ENCODE measurements around the gene GIMD1.
"Not testable (repeated sequence)": the region's sequence is repeated elsewhere in the genome, so short reads cannot be mapped to it uniquely, and the experiment has no call there.

GIMD1 gene

GRCh38 chr4:106368678-106369077 is at the start of gene GIMD1:
GIMD1 (minus strand) TSS chr4:106368778; CDS start chr4:106367435, 1,343 bp downstream.
- ATAC-seq: no peak

- ATAC-seq: no peak
These were observed 45.8 kb upstream of the GIMD1 start for GRCh38 chr4:106414366-106414765.

- ATAC-seq: no peak
These were observed 41.6 kb upstream of the GIMD1 start for GRCh38 chr4:106409901-106410889.

GRCh38 chr4:106408004-106408403 is 39.4 kb upstream of the GIMD1 start:
- not testable (repeated sequence) for ATAC-seq

GRCh38 chr4:106401157-106401556 is 32.6 kb upstream of the GIMD1 start:
- no peak for ATAC-seq

- not testable (repeated sequence) for ATAC-seq
These were observed 30.3 kb upstream of the GIMD1 start for GRCh38 chr4:106398898-106399297.

- no peak for ATAC-seq
These were observed 27.0 kb upstream of the GIMD1 start for GRCh38 chr4:106395582-106395981.

GRCh38 chr4:106385853-106386393 is 17.3 kb upstream of the GIMD1 start:
- ATAC-seq: no peak

- ATAC-seq: no peak
These were observed 16.3 kb upstream of the GIMD1 start for GRCh38 chr4:106384878-106385277.

GRCh38 chr4:106380179-106380578 is 11.6 kb upstream of the GIMD1 start:
- ATAC-seq: no peak

- ATAC-seq: no peak
These were observed 4.4 kb upstream of the GIMD1 start for GRCh38 chr4:106373026-106373425.

GRCh38 chr4:106371161-106371560 is 2.6 kb upstream of the GIMD1 start:
- no peak for ATAC-seq

- no peak for ATAC-seq
These were observed 1.6 kb upstream of the GIMD1 start for GRCh38 chr4:106370214-106370613.

GRCh38 chr4:106369456-106370060 is 980 bp upstream of the GIMD1 start:
- no peak for ATAC-seq

GRCh38 chr4:106367072-106367471 is 1.5 kb downstream of the GIMD1 start:
- ATAC-seq: no peak

GRCh38 chr4:106366026-106366425 is 2.6 kb downstream of the GIMD1 start:
- no peak for ATAC-seq

- ATAC-seq: peak in 1 of 2 donors; percentile 45
These were observed 3.0 kb downstream of the GIMD1 start for GRCh38 chr4:106365613-106366012.

- ATAC-seq: no peak
These were observed 4.3 kb downstream of the GIMD1 start for GRCh38 chr4:106364282-106364681.

GRCh38 chr4:106362086-106362825 is 6.3 kb downstream of the GIMD1 start:
- ATAC-seq: no peak

- no peak for ATAC-seq
These were observed 9.7 kb downstream of the GIMD1 start for GRCh38 chr4:106358899-106359298.

- no peak for ATAC-seq
These were observed 13.4 kb downstream of the GIMD1 start for GRCh38 chr4:106355193-106355592.

- no peak for ATAC-seq
These were observed 14.8 kb downstream of the GIMD1 start for GRCh38 chr4:106353786-106354185.

GRCh38 chr4:106351016-106351415 is 17.6 kb downstream of the GIMD1 start:
- no peak for ATAC-seq

Measured in activated CD4-positive, CD25-positive, alpha-beta regulatory T cell treated with anti-CD3 and anti-CD28 coated beads, Interleukin-2, amount 50 U/mL, for 24 hours (primary cell).